Measurements from ENCODE around the gene ULK3. TPM values are rescaled to one million over a fixed set of nuclear protein-coding genes. Genes with fewer than 3 reads are reported as not detected.

The ULK3 gene
- total RNA-seq, 1 experiment from 2014 or later: 48.4 TPM

DNA sequence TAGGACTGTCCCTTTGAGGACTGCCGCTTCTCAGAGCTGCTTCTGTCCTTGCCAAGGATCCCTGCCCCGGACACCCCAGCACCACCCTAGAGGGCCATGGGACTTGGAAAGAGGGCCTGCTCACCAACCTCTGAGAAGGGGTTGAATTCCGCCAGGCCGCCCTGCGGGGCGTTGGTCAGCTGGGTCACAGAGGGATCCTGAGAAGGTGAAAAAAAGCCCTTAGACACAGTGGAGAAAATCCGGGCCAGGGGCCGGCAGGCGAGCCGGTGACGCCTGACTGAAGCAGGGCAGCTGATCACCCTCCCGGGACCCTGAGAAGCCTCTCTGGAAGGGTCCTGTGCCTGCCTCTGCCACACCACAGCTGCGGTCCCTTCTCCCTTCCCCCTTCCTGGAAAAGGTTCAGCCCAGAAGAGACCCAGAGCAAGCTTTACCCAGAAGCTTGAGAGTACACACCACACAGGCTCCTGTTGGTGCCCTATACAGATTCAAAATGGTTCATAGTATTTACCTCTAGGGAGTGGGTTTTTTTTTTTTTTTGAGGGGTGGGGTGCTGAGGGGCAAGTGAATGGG, 11.6 kb upstream of the ULK3 start:
- no peak overlapping the region for H3K4me3 ChIP-seq (replicated peaks in 1 of 2; ENCODE audit: low read depth in 1 of 2, low read length in 2 of 2)
- H2AFZ ChIP-seq (ENCODE audit: low read depth, low read length, poor library complexity, severe bottlenecking): no peak overlapping the region
- ChIA-PET RAD21 (ENCODE audit: low non-redundant PET in 1 of 2, low total read pairs in 2 of 2, uncharacterized antibody in 2 of 2, unreplicated experiment in 2 of 2) (no interaction called here), POLR2A (no interaction called here), CTCF (no interaction called here)
- no peak for DNase-seq (ENCODE audit: low read depth, low spot score)
- no peaks in the 10 kb centered on the region for H4K20me1 ChIP-seq (ENCODE audit: insufficient read depth)
- intact Hi-C loops (cut with micrococcal nuclease): no loop called here
- no peaks in the 10 kb centered on the region for H3K9me3 ChIP-seq (ENCODE audit: control insufficient read depth in 1 of 2, insufficient read depth in 1 of 2, low read depth in 1 of 2, low read length in 2 of 2)
- no peak overlapping the region for H3K9ac ChIP-seq (ENCODE audit: low read length)
- ATAC-seq: no peak
- no peak overlapping the region for H3K27ac ChIP-seq (ENCODE audit: low read depth, low read length)
- peaks cover 14% of the 10 kb centered on the region for H3K79me2 ChIP-seq (ENCODE audit: insufficient read depth, low read length)
- H3K4me2 ChIP-seq (ENCODE audit: low read length): no peak overlapping the region
- no peaks in the 10 kb centered on the region for H3K27me3 ChIP-seq (ENCODE audit: insufficient read depth, low read length)
- TF ChIP-seq EGR1 (IDR thresholded peaks at IDR 0.05; ENCODE audit: low read depth): no peak
- TF ChIP-seq CEBPB (IDR thresholded peaks at IDR 0.05; ENCODE audit: low read depth): no peak
- TF ChIP-seq FOSL1 (IDR thresholded peaks at IDR 0.05; ENCODE audit: low read depth): no peak
- no peak for TF ChIP-seq EZH2 (IDR thresholded peaks at IDR 0.05)
- no peak for TF ChIP-seq SIN3A (IDR thresholded peaks at IDR 0.05; ENCODE audit: low read depth)
- TF ChIP-seq ZFX (IDR thresholded peaks at IDR 0.05): no peak
- TF ChIP-seq, protein P1, sequence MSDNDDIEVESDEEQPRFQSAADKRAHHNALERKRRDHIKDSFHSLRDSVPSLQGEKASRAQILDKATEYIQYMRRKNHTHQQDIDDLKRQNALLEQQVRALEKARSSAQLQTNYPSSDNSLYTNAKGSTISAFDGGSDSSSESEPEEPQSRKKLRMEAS (IDR thresholded peaks at IDR 0.05): no peak
- TF ChIP-seq, protein P2, sequence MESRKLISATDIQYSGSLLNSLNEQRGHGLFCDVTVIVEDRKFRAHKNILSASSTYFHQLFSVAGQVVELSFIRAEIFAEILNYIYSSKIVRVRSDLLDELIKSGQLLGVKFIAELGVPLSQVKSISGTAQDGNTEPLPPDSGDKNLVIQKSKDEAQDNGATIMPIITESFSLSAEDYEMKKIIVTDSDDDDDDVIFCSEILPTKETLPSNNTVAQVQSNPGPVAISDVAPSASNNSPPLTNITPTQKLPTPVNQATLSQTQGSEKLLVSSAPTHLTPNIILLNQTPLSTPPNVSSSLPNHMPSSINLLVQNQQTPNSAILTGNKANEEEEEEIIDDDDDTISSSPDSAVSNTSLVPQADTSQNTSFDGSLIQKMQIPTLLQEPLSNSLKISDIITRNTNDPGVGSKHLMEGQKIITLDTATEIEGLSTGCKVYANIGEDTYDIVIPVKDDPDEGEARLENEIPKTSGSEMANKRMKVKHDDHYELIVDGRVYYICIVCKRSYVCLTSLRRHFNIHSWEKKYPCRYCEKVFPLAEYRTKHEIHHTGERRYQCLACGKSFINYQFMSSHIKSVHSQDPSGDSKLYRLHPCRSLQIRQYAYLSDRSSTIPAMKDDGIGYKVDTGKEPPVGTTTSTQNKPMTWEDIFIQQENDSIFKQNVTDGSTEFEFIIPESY (IDR thresholded peaks at IDR 0.05; ENCODE audit: extremely low read depth, insufficient replicate concordance, low read length): no peak
- TF ChIP-seq SRF (IDR thresholded peaks at IDR 0.05; ENCODE audit: low read depth): no peak
- TF ChIP-seq, protein P3, sequence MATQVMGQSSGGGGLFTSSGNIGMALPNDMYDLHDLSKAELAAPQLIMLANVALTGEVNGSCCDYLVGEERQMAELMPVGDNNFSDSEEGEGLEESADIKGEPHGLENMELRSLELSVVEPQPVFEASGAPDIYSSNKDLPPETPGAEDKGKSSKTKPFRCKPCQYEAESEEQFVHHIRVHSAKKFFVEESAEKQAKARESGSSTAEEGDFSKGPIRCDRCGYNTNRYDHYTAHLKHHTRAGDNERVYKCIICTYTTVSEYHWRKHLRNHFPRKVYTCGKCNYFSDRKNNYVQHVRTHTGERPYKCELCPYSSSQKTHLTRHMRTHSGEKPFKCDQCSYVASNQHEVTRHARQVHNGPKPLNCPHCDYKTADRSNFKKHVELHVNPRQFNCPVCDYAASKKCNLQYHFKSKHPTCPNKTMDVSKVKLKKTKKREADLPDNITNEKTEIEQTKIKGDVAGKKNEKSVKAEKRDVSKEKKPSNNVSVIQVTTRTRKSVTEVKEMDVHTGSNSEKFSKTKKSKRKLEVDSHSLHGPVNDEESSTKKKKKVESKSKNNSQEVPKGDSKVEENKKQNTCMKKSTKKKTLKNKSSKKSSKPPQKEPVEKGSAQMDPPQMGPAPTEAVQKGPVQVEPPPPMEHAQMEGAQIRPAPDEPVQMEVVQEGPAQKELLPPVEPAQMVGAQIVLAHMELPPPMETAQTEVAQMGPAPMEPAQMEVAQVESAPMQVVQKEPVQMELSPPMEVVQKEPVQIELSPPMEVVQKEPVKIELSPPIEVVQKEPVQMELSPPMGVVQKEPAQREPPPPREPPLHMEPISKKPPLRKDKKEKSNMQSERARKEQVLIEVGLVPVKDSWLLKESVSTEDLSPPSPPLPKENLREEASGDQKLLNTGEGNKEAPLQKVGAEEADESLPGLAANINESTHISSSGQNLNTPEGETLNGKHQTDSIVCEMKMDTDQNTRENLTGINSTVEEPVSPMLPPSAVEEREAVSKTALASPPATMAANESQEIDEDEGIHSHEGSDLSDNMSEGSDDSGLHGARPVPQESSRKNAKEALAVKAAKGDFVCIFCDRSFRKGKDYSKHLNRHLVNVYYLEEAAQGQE (IDR thresholded peaks at IDR 0.05; ENCODE audit: low read depth): no peak
- TF ChIP-seq, protein P4, sequence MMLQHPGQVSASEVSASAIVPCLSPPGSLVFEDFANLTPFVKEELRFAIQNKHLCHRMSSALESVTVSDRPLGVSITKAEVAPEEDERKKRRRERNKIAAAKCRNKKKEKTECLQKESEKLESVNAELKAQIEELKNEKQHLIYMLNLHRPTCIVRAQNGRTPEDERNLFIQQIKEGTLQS (IDR thresholded peaks at IDR 0.05): no peak
- TF ChIP-seq, protein P5, sequence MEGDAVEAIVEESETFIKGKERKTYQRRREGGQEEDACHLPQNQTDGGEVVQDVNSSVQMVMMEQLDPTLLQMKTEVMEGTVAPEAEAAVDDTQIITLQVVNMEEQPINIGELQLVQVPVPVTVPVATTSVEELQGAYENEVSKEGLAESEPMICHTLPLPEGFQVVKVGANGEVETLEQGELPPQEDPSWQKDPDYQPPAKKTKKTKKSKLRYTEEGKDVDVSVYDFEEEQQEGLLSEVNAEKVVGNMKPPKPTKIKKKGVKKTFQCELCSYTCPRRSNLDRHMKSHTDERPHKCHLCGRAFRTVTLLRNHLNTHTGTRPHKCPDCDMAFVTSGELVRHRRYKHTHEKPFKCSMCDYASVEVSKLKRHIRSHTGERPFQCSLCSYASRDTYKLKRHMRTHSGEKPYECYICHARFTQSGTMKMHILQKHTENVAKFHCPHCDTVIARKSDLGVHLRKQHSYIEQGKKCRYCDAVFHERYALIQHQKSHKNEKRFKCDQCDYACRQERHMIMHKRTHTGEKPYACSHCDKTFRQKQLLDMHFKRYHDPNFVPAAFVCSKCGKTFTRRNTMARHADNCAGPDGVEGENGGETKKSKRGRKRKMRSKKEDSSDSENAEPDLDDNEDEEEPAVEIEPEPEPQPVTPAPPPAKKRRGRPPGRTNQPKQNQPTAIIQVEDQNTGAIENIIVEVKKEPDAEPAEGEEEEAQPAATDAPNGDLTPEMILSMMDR (IDR thresholded peaks at IDR 0.05 in 2 of 3, conservative IDR thresholded peaks at IDR 0.05 in 1 of 3; ENCODE audit: borderline replicate concordance in 1 of 3, insufficient read depth in 1 of 3, low read depth in 2 of 3, low read length in 2 of 3): no peak
- BruUV-seq (replicated peaks): no TSS peak
- H3K4me1 ChIP-seq (ENCODE audit: control insufficient read depth in 1 of 2, insufficient read depth in 2 of 2, low read length in 2 of 2): peaks cover 0 to 27% of the 10 kb centered on the region in 2 experiments; a peak in 2 of 4 replicates
- peaks cover 11 to 20% of the 10 kb centered on the region in 2 experiments; a peak in 3 of 4 replicates for H3K36me3 ChIP-seq (ENCODE audit: control insufficient read depth in 1 of 2, insufficient read depth in 2 of 2, low read length in 2 of 2)
- H3K9me2 ChIP-seq (ENCODE audit: insufficient read depth): no peaks in the 10 kb centered on the region
